Right hindlimb (tissue), 1 donor: ENCODE results near the gene CFAP97D1.

ENCODE experiments used
- DNase-seq: peaks from one replicate; pipeline ENCODE4 v3.0.0-alpha.2; 2018

Gene CFAP97D1

GRCh38 chr17:43830510-43831140 is 50.4 kb downstream of the CFAP97D1 start:
- no peak for DNase-seq

GRCh38 chr17:43831633-43832032 is 51.4 kb downstream of the CFAP97D1 start:
- DNase-seq = no peak

- peak; percentile 63 for DNase-seq
Observed at GRCh38 chr17:43832168-43832975, 52.1 kb downstream of the CFAP97D1 start.

GRCh38 chr17:43832976-43833829 is 53.0 kb downstream of the CFAP97D1 start, which contains the start of gene MPP3:
Gene MPP3, minus strand, starts transcription at chr17:43833146. Its CDS starts 1,240 bp downstream, at chr17:43831906.
- DNase-seq = peak; percentile 80

GRCh38 chr17:43834106-43834505 is 53.9 kb downstream of the CFAP97D1 start:
- DNase-seq = peak; percentile 37
